C4-2B (cell line): Measurements from ENCODE around the gene TMEM11.

Experiments
- ZFX ChIP-seq: fragments of 450-650 bp; IDR thresholded peaks from 2 replicates; pipeline ENCODE4 v1.6.1; 2017
- TF ChIP-seq, protein P1 (sequence below): fragments of 450-650 bp; conservative IDR thresholded peaks from 2 replicates; pipeline ENCODE4 v1.5.1; 2017; ENCODE audit warnings: mild to moderate bottlenecking

DNA sequence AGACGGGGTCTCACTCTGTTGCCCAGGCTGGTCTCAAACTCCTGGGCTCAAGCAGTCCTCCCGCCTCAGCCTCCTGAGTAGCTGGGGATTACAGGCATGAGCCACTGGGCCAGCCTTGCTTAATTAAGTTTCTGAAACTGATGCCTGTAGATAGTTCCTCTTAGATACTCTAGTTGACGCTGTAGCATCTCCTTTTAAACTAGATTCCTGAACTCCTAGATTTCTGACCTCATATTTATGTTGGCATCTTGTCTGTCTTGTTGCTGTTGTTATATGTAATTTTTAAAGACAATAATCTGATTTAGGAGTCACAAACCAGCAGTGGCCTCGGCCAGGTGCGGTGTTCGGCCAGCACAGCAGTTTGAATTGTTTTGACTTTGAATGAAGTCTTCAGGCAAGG lies 49.7 kb downstream of the TMEM11 start:
- TF ChIP-seq, protein P1, sequence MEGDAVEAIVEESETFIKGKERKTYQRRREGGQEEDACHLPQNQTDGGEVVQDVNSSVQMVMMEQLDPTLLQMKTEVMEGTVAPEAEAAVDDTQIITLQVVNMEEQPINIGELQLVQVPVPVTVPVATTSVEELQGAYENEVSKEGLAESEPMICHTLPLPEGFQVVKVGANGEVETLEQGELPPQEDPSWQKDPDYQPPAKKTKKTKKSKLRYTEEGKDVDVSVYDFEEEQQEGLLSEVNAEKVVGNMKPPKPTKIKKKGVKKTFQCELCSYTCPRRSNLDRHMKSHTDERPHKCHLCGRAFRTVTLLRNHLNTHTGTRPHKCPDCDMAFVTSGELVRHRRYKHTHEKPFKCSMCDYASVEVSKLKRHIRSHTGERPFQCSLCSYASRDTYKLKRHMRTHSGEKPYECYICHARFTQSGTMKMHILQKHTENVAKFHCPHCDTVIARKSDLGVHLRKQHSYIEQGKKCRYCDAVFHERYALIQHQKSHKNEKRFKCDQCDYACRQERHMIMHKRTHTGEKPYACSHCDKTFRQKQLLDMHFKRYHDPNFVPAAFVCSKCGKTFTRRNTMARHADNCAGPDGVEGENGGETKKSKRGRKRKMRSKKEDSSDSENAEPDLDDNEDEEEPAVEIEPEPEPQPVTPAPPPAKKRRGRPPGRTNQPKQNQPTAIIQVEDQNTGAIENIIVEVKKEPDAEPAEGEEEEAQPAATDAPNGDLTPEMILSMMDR: no peak
- no peak for TF ChIP-seq ZFX
